GM23248 (cell line): ENCODE data around the gene ADCY10. TPM values are rescaled to one million over a fixed set of nuclear protein-coding genes. Genes with fewer than 3 reads are reported as not detected.
"Not testable (repeated sequence)": the region's sequence is repeated elsewhere in the genome, so short reads cannot be mapped to it uniquely, and the experiment has no call there.

Source experiments
- DNase-seq: peaks from one replicate; pipeline ENCODE4 v3.0.0-alpha.2; 2015
- H2AFZ ChIP-seq: fragments of 200-600 bp; sonication (generic); 2 replicates; pipeline ENCODE4 v1.6.1; 2016; ENCODE audit warnings: antibody characterized with exemption
- H3F3A ChIP-seq: fragments of 200-600 bp; sonication (generic); 2 replicates; pipeline ENCODE4 v1.6.1; 2016; ENCODE audit warnings: mild to moderate bottlenecking, antibody characterized with exemption, mixed run types; ENCODE audit not compliant: insufficient read depth
- H3K27ac ChIP-seq: fragments of 200-600 bp; sonication (generic); 2 replicates; pipeline ENCODE4 v1.5.1; 2016; ENCODE audit warnings: mild to moderate bottlenecking
- H3K27me3 ChIP-seq: fragments of 200-600 bp; sonication (generic); replicated peaks from 2 replicates; pipeline ENCODE4 v1.6.1; 2016; ENCODE audit warnings: mild to moderate bottlenecking; ENCODE audit not compliant: insufficient read depth
- H3K36me3 ChIP-seq: fragments of 200-600 bp; sonication (generic); 2 replicates; pipeline ENCODE4 v1.6.1; 2016; ENCODE audit warnings: low read depth, mild to moderate bottlenecking
- H3K4me1 ChIP-seq: fragments of 200-600 bp; sonication (generic); 2 replicates; pipeline ENCODE4 v1.6.1; 2016; ENCODE audit warnings: mild to moderate bottlenecking; ENCODE audit not compliant: insufficient read depth
- H3K4me2 ChIP-seq: fragments of 200-600 bp; sonication (generic); one replicate; pipeline ENCODE4 v1.6.1; 2016; ENCODE audit warnings: mild to moderate bottlenecking; ENCODE audit not compliant: unreplicated experiment
- H3K4me3 ChIP-seq: fragments of 200-600 bp; sonication (generic); 2 replicates; pipeline ENCODE4 v1.5.1; 2016; ENCODE audit warnings: mild to moderate bottlenecking
- H3K79me2 ChIP-seq: fragments of 200-600 bp; sonication (generic); 2 replicates; pipeline ENCODE4 v1.6.1; 2016; ENCODE audit warnings: mild to moderate bottlenecking; ENCODE audit not compliant: insufficient read depth
- H3K9ac ChIP-seq: fragments of 200-600 bp; sonication (generic); 2 replicates; pipeline ENCODE4 v1.6.1; 2016; ENCODE audit warnings: mild to moderate bottlenecking
- H3K9me2 ChIP-seq: fragments of 200-600 bp; sonication (generic); 2 replicates; pipeline ENCODE4 v1.6.1; 2016; ENCODE audit warnings: mixed run types, mild to moderate bottlenecking, moderate library complexity; ENCODE audit not compliant: insufficient read depth
- H3K9me3 ChIP-seq: fragments of 200-600 bp; sonication (generic); one replicate; pipeline ENCODE4 v1.6.1; 2017; ENCODE audit warnings: low read depth
- H4K20me1 ChIP-seq: fragments of 200-600 bp; sonication (generic); 2 replicates; pipeline ENCODE4 v1.6.0; 2016; ENCODE audit not compliant: insufficient read depth
- EZH2 ChIP-seq: fragments of 200-600 bp; sonication (generic); IDR thresholded peaks from 2 replicates; pipeline ENCODE4 v1.6.1; 2018; ENCODE audit warnings: antibody characterized with exemption, mild to moderate bottlenecking; ENCODE audit not compliant: insufficient read depth, poor library complexity, severe bottlenecking
- EZH2phosphoT487 ChIP-seq: fragments of 200-600 bp; sonication (generic); IDR thresholded peaks from 2 replicates; pipeline ENCODE4 v1.6.1; 2018; ENCODE audit warnings: antibody characterized with exemption, moderate library complexity, mild to moderate bottlenecking, low read depth; ENCODE audit not compliant: insufficient read depth
- WGBS, 2 experiments: methylation state at CpG; one replicate each; pipeline ENCODE4 v1.1.6; 2015 to 2017; ENCODE audit warnings: low lambda C conversion rate in 2 of 2, low coverage in 1 of 2; ENCODE audit errors: missing lambda C conversion rate in 2 of 2; 5-methylcytosine and 5-hydroxymethylcytosine counted together
- in situ Hi-C: fragments of 300-500 bp; cut with MboI; formaldehyde crosslinking; loops from 2 replicates; pipeline ENCODE4 v1.15.0; 2020
- polyA plus RNA-seq: library from polyadenylated mRNA; unstranded; fragments of >200 nt; fragmentation: Nextera tagmentation; extraction: Ambion mirVana; gene quantifications from 2 replicates; pipeline ENCODE4 v1.2.1, GENCODE V29; 2016
- total RNA-seq: library from RNA; depleted of rRNA; stranded (reverse); fragments of >200 nt; shearing (Covaris generic); gene quantifications from 2 replicates; pipeline ENCODE4 v1.2.3, GENCODE V29; 2014

ADCY10 gene
- total and polyA plus RNA-seq, 2 experiments from 2014 or later: 0.11 TPM

GRCh38 chr1:167876597-167877175, 37.2 kb downstream of the ADCY10 start:
- H3K4me2 ChIP-seq: no peak overlapping the region
- no peaks in the 10 kb centered on the region for H3K9me3 ChIP-seq
- peaks cover 15% of the 10 kb centered on the region for H3F3A ChIP-seq
- H3K36me3 ChIP-seq: no peaks in the 10 kb centered on the region
- DNase-seq: no peak
- no peaks in the 10 kb centered on the region for H3K79me2 ChIP-seq
- no peak overlapping the region for H3K9ac ChIP-seq
- H3K27me3 ChIP-seq: no peaks in the 10 kb centered on the region
- no peak overlapping the region for H3K4me3 ChIP-seq
- no peak for TF ChIP-seq EZH2phosphoT487
- no peak for TF ChIP-seq EZH2
- no peak overlapping the region for H2AFZ ChIP-seq
- no peak overlapping the region for H3K27ac ChIP-seq
- 84 to 87% methylated on average over 3 of the region's 3 CpGs for WGBS, 2 experiments
- no peaks in the 10 kb centered on the region for H4K20me1 ChIP-seq
- H3K9me2 ChIP-seq: no peaks in the 10 kb centered on the region
- peaks cover 14% of the 10 kb centered on the region for H3K4me1 ChIP-seq
- in situ Hi-C loops: no loop called here

- Histone ChIP-seq H3F3A (peaks cover 11% of the 10 kb centered on the region), H3K4me2 (no peak overlapping the region), H4K20me1 (no peaks in the 10 kb centered on the region), H3K79me2 (no peaks in the 10 kb centered on the region), H2AFZ (peak overlapping the region; percentile 33; the same call in 1 of the 2 replicates), H3K4me3 (no peak overlapping the region), H3K36me3 (no peaks in the 10 kb centered on the region), H3K27ac (peak overlapping the region; percentile 16; the same call in 1 of the 2 replicates), H3K9ac (no peak overlapping the region), H3K27me3 (no peaks in the 10 kb centered on the region), H3K9me3 (no peaks in the 10 kb centered on the region), H3K9me2 (no peaks in the 10 kb centered on the region), H3K4me1 (peaks cover 11% of the 10 kb centered on the region)
- in situ Hi-C loops: no loop called here
- peak; percentile 41 for DNase-seq
- TF ChIP-seq EZH2 (no peak), EZH2phosphoT487 (no peak)
Observed at GRCh38 chr1:167871331-167871730, 42.6 kb downstream of the ADCY10 start.

- in situ Hi-C loops, DNase-seq: not testable (repeated sequence)
Observed at GRCh38 chr1:167869157-167870001, 44.6 kb downstream of the ADCY10 start.

GRCh38 chr1:167866739-167867414, 47.1 kb downstream of the ADCY10 start:
- DNase-seq, H3K4me2 ChIP-seq, H2AFZ ChIP-seq, in situ Hi-C loops, H4K20me1 ChIP-seq, H3K9ac ChIP-seq, H3K27me3 ChIP-seq, H3K9me2 ChIP-seq, H3K36me3 ChIP-seq, H3K9me3 ChIP-seq, H3K79me2 ChIP-seq, H3K27ac ChIP-seq, H3K4me3 ChIP-seq: not testable (repeated sequence)
- Histone ChIP-seq H3K4me1 (peaks cover 20% of the 10 kb centered on the region), H3F3A (peaks cover 11% of the 10 kb centered on the region)
- 77 to 78% methylated on average over 8 of the region's 8 CpGs for WGBS, 2 experiments

More at GRCh38 chr1:167869157-167870001, 44.6 kb downstream of the ADCY10 start:
- not testable (repeated sequence) for H3K4me2 ChIP-seq, H3K9me3 ChIP-seq, H3K27ac ChIP-seq, H4K20me1 ChIP-seq, H3K4me3 ChIP-seq, H3K79me2 ChIP-seq, H3K27me3 ChIP-seq, H3K36me3 ChIP-seq, H3K9ac ChIP-seq, H3K9me2 ChIP-seq
- H2AFZ ChIP-seq: peak overlapping the region; percentile 51
- peaks cover 11% of the 10 kb centered on the region for H3F3A ChIP-seq
- WGBS, 2 experiments: 58% methylated on average over 16 of the region's 16 CpGs
- peaks cover 11% of the 10 kb centered on the region for H3K4me1 ChIP-seq

GRCh38 chr1:167866326-167866725, 47.6 kb downstream of the ADCY10 start:
- H3K27me3 ChIP-seq, in situ Hi-C loops, DNase-seq, H3K27ac ChIP-seq, H3K9me3 ChIP-seq, H3K4me3 ChIP-seq, H3K9ac ChIP-seq, H3F3A ChIP-seq, H3K36me3 ChIP-seq, H4K20me1 ChIP-seq, H3K4me2 ChIP-seq, H3K79me2 ChIP-seq, H2AFZ ChIP-seq, H3K9me2 ChIP-seq: not testable (repeated sequence)
- WGBS, 2 experiments: 92 to 95% methylated on average over 2 of the region's 2 CpGs
- H3K4me1 ChIP-seq: peaks cover 16% of the 10 kb centered on the region

- H3K4me3 ChIP-seq, H3K9me2 ChIP-seq, H2AFZ ChIP-seq, H3K4me2 ChIP-seq, H3K9me3 ChIP-seq, H3K27me3 ChIP-seq, H3K27ac ChIP-seq, DNase-seq, H3K9ac ChIP-seq, H3F3A ChIP-seq, H3K79me2 ChIP-seq, H3K36me3 ChIP-seq, H4K20me1 ChIP-seq, in situ Hi-C loops: not testable (repeated sequence)
- peaks cover 12% of the 10 kb centered on the region for H3K4me1 ChIP-seq
- WGBS, 2 experiments: 93 to 94% methylated on average over 10 of the region's 10 CpGs
Observed at GRCh38 chr1:167865804-167866308, 48.1 kb downstream of the ADCY10 start.
